Caco-2 (cell line): ENCODE measurements around the gene TBC1D2. TPM values are rescaled to one million over a fixed set of nuclear protein-coding genes. Genes with fewer than 3 reads are reported as not detected.

Experiments
- BruUV-seq: library from RNA; stranded (reverse); fragments of 400-500 nt; replicated peaks from 2 replicates; lab custom pipeline; 2021; lab: Mats Ljungman, UMichigan
- CTCF ChIA-PET: fragments of 300-600 bp; sonication (Branson Sonifier 250); formaldehyde crosslinking; loops from one replicate; lab custom pipeline; 2022; ENCODE audit warnings: antibody characterized with exemption; lab: Charles Lee
- POLR2A ChIA-PET: fragments of 300-600 bp; sonication (Branson Sonifier 250); formaldehyde crosslinking; loops from one replicate; lab custom pipeline; 2022; ENCODE audit warnings: antibody characterized with exemption; lab: Charles Lee
- DNase-seq, 2 experiments: peaks; one replicate each; pipeline versions ENCODE4 v3.0.0 to v3.0.0-alpha.2; 2020 to 2022
- H3K27me3 ChIP-seq: replicated peaks from 2 replicates; pipeline ENCODE4 v1.6.0; 2011; ENCODE audit warnings: low read length; ENCODE audit not compliant: control insufficient read depth, insufficient read depth
- H3K36me3 ChIP-seq: 2 replicates; pipeline ENCODE4 v1.5.1; 2011; ENCODE audit warnings: low read length; ENCODE audit not compliant: control insufficient read depth, insufficient read depth
- H3K4me1 ChIP-seq: fragments of 250-450 bp; sonication (Bioruptor Pico); 2 replicates; pipeline ENCODE4 v1.5.1; 2020; ENCODE audit warnings: mild to moderate bottlenecking
- H3K4me3 ChIP-seq: 2 replicates; pipeline ENCODE4 v1.5.1; 2011; ENCODE audit warnings: low read depth, mild to moderate bottlenecking, control low read depth, low read length
- H3K9me3 ChIP-seq: fragments of 250-450 bp; sonication (Bioruptor Pico); 2 replicates; pipeline ENCODE4 v1.5.1; 2020; ENCODE audit warnings: mild to moderate bottlenecking, moderate library complexity
- H3K27ac Mint-ChIP-seq: one replicate; pipeline ENCODE4 v1.8.0; 2022; ENCODE audit warnings: mixed read lengths; ENCODE audit not compliant: unreplicated experiment
- H3K27me3 Mint-ChIP-seq: one replicate; pipeline ENCODE4 v1.8.0; 2022; ENCODE audit warnings: mixed read lengths; ENCODE audit not compliant: insufficient read depth, unreplicated experiment
- H3K36me3 Mint-ChIP-seq: one replicate; pipeline ENCODE4 v1.8.0; 2022; ENCODE audit warnings: mild to moderate bottlenecking, mixed read lengths; ENCODE audit not compliant: insufficient read depth, unreplicated experiment
- H3K4me1 Mint-ChIP-seq: one replicate; pipeline ENCODE4 v1.8.0; 2022; ENCODE audit warnings: low read depth, mixed read lengths; ENCODE audit not compliant: unreplicated experiment
- H3K4me3 Mint-ChIP-seq: one replicate; pipeline ENCODE4 v1.8.0; 2022; ENCODE audit warnings: mild to moderate bottlenecking, moderate library complexity, mixed read lengths; ENCODE audit not compliant: unreplicated experiment
- H3K9me3 Mint-ChIP-seq: one replicate; pipeline ENCODE4 v1.8.0; 2022; ENCODE audit warnings: mixed read lengths; ENCODE audit not compliant: unreplicated experiment
- intact Hi-C: fragments of 100-400 bp; cut with micrococcal nuclease; formaldehyde crosslinking; loops from one replicate; pipeline ENCODE4 v1.10.0; 2022; ENCODE audit not compliant: unreplicated experiment
- total RNA-seq: library from RNA; stranded (reverse); gene quantifications from 2 replicates; pipeline ENCODE4 v1.2.3, GENCODE V29; 2022
- TF ChIP-seq, protein P1 (sequence below), 2 experiments: fragments of 200-600 bp in 1 of 2; IDR thresholded peaks; 1 replicate in 1 of 2; 2 replicates in 1 of 2; pipeline versions ENCODE4 v1.5.1 to v1.8.0; 2011 to 2022; ENCODE audit warnings: antibody characterized with exemption in 1 of 2, control low read depth in 1 of 2, inconsistent platforms in 1 of 2, low read depth in 1 of 2, low read length in 1 of 2, mild to moderate bottlenecking in 1 of 2, moderate library complexity in 1 of 2; ENCODE audit not compliant: insufficient read depth in 1 of 2, severe bottlenecking in 1 of 2, unreplicated experiment in 1 of 2

The TBC1D2 gene
- total RNA-seq, 1 experiment from 2014 or later = 8.5 TPM

DNA sequence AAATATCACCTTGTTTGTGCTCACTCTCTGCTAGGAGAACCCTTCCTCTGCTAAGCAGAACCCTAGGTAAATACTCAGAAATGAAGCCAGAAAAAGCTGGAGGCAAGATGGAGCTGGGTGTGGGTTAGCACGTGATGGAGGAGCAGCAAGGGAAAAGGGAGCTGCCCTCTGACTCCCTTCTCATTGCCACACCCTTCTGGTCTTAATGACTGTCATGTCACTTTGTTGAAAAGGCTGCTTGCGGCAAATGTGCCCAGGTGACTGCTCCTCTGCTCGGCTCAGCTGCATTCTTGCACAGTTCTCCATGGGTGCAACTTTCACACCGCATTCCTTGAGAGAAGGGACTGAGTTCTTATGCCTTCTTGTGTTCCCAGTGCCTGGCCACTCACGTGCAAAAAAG is 36.4 kb upstream of the TBC1D2 start:
- H3K4me3 Mint-ChIP-seq = no peak overlapping the region
- no peaks in the 10 kb centered on the region for H3K27me3 ChIP-seq
- no peak for DNase-seq
- TF ChIP-seq, protein P1, sequence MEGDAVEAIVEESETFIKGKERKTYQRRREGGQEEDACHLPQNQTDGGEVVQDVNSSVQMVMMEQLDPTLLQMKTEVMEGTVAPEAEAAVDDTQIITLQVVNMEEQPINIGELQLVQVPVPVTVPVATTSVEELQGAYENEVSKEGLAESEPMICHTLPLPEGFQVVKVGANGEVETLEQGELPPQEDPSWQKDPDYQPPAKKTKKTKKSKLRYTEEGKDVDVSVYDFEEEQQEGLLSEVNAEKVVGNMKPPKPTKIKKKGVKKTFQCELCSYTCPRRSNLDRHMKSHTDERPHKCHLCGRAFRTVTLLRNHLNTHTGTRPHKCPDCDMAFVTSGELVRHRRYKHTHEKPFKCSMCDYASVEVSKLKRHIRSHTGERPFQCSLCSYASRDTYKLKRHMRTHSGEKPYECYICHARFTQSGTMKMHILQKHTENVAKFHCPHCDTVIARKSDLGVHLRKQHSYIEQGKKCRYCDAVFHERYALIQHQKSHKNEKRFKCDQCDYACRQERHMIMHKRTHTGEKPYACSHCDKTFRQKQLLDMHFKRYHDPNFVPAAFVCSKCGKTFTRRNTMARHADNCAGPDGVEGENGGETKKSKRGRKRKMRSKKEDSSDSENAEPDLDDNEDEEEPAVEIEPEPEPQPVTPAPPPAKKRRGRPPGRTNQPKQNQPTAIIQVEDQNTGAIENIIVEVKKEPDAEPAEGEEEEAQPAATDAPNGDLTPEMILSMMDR (IDR thresholded peaks at IDR 0.05; ENCODE audit: insufficient read depth in 1 of 2, low read depth in 1 of 2, low read length in 1 of 2, severe bottlenecking in 1 of 2, unreplicated experiment in 1 of 2) = no peak
- H3K36me3 ChIP-seq = no peaks in the 10 kb centered on the region
- no peak overlapping the region for H3K27ac Mint-ChIP-seq
- intact Hi-C loops = no loop called here
- no peaks in the 10 kb centered on the region for H3K27me3 Mint-ChIP-seq
- no peaks in the 10 kb centered on the region for H3K36me3 Mint-ChIP-seq
- H3K4me3 ChIP-seq = no peak overlapping the region
- H3K9me3 ChIP-seq = no peaks in the 10 kb centered on the region
- BruUV-seq = no TSS peak
- peaks cover 5% of the 10 kb centered on the region for H3K4me1 ChIP-seq
- ChIA-PET POLR2A (no interaction called here), CTCF (interaction anchor here (0.6 kb wide), 1 partner anchor 323 kb away, joined by 4 read pairs; no protein-coding TSS in a partner anchor)
- no peaks in the 10 kb centered on the region for H3K9me3 Mint-ChIP-seq
- H3K4me1 Mint-ChIP-seq = peaks cover 9% of the 10 kb centered on the region

DNA sequence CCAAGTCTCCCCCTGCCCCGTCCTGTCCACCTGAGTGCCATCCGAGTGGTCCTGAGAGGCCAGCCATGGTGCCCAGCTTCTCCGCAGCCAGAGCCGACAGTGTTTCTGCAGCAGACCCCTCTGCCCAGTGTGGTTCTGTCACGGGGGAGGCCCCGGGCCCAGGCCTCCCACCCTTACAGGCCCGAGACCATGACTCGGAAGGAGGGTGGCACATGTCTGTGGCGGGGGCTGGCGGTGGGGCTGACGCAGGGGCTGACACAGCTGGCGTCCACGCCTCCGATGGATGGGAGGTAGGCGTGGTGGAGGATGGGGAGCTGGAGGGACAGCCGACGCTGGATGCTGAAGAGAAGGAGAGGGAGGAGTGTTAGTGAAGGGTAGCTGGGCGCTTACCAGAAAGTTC is 35.0 kb upstream of the TBC1D2 start:
- H3K4me1 Mint-ChIP-seq = peaks cover 9% of the 10 kb centered on the region
- intact Hi-C loops = no loop called here
- BruUV-seq = no TSS peak
- no peak overlapping the region for H3K27ac Mint-ChIP-seq
- DNase-seq = no peak
- Histone ChIP-seq H3K4me1 (peaks cover 5% of the 10 kb centered on the region), H3K9me3 (no peaks in the 10 kb centered on the region), H3K27me3 (no peaks in the 10 kb centered on the region), H3K36me3 (no peaks in the 10 kb centered on the region), H3K4me3 (no peak overlapping the region)
- H3K36me3 Mint-ChIP-seq = no peaks in the 10 kb centered on the region
- TF ChIP-seq, protein P1 (IDR thresholded peaks at IDR 0.05; ENCODE audit: insufficient read depth in 1 of 2, low read depth in 1 of 2, low read length in 1 of 2, severe bottlenecking in 1 of 2, unreplicated experiment in 1 of 2) = no peak
- H3K4me3 Mint-ChIP-seq = no peak overlapping the region
- POLR2A ChIA-PET = no interaction called here
- H3K27me3 Mint-ChIP-seq = no peaks in the 10 kb centered on the region
- CTCF ChIA-PET = no interaction called here
- no peaks in the 10 kb centered on the region for H3K9me3 Mint-ChIP-seq

DNA sequence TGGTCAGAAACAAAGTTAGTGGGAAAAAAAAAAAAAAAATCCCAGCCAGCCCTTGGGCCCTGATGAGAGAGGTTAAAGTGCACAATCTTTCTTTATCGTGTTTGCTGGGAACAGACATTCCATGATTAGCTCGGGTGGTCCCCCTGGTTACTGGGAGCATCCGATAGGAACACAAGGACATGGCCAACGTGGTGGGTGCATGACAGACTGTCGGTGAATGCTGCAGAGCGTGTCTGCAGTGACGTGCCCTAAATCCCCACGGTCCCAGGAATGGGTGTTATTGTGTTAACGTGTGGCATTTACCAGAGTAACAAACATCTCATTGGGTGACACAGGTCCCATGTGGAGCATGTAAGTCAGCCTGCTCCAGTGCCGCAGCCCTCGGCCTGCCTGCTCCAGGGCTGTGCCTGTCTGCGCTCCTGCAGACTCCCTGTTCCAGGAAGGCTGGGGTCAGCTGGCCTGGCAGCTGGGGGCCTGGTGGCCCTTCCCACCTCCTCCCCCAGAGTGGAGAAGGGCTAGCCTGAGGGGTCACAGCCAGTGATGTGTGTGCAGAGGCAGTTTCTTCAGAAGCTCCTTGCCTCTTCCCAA is 34.3 kb upstream of the TBC1D2 start:
- no peak overlapping the region for H3K4me3 Mint-ChIP-seq
- peaks cover 9% of the 10 kb centered on the region for H3K4me1 Mint-ChIP-seq
- Histone ChIP-seq H3K27me3 (no peaks in the 10 kb centered on the region), H3K9me3 (no peaks in the 10 kb centered on the region), H3K4me1 (peaks cover 5% of the 10 kb centered on the region), H3K4me3 (no peak overlapping the region), H3K36me3 (no peaks in the 10 kb centered on the region)
- H3K27ac Mint-ChIP-seq = no peak overlapping the region
- DNase-seq = no peak
- H3K27me3 Mint-ChIP-seq = no peaks in the 10 kb centered on the region
- ChIA-PET POLR2A (no interaction called here), CTCF (no interaction called here)
- no TSS peak for BruUV-seq
- no peaks in the 10 kb centered on the region for H3K36me3 Mint-ChIP-seq
- TF ChIP-seq, protein P1 (IDR thresholded peaks at IDR 0.05; ENCODE audit: insufficient read depth in 1 of 2, low read depth in 1 of 2, low read length in 1 of 2, severe bottlenecking in 1 of 2, unreplicated experiment in 1 of 2) = no peak
- intact Hi-C loops = no loop called here
- no peaks in the 10 kb centered on the region for H3K9me3 Mint-ChIP-seq
